GM20000 (cell line): ENCODE results near the gene PRSS33.

Experiments used
- DNase-seq: peaks from one replicate; pipeline ENCODE4 v3.0.0; 2012; ENCODE audit warnings: low spot score
- TF ChIP-seq, protein P1 (sequence below): IDR thresholded peaks from 2 replicates; pipeline ENCODE4 v1.5.1; 2012; ENCODE audit warnings: mild to moderate bottlenecking, control low read depth; ENCODE audit errors: extremely low read depth, missing control alignments

Gene PRSS33

DNA sequence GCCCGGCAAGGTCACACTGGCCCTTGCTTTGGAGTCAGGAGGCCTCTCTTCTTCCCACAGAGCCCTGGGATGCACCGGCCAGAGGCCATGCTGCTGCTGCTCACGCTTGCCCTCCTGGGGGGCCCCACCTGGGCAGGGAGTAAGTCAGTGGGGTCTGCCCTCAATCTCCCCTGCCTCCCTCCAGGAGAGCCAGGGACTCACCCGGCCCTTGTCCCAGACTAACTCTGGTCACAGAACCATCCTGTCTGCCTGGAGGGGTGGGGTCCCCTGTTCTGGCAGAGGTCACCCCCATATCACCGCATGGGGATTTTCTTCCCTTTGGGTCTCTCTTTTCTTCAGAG is 43.0 kb upstream of the PRSS33 start:
- TF ChIP-seq, protein P1, sequence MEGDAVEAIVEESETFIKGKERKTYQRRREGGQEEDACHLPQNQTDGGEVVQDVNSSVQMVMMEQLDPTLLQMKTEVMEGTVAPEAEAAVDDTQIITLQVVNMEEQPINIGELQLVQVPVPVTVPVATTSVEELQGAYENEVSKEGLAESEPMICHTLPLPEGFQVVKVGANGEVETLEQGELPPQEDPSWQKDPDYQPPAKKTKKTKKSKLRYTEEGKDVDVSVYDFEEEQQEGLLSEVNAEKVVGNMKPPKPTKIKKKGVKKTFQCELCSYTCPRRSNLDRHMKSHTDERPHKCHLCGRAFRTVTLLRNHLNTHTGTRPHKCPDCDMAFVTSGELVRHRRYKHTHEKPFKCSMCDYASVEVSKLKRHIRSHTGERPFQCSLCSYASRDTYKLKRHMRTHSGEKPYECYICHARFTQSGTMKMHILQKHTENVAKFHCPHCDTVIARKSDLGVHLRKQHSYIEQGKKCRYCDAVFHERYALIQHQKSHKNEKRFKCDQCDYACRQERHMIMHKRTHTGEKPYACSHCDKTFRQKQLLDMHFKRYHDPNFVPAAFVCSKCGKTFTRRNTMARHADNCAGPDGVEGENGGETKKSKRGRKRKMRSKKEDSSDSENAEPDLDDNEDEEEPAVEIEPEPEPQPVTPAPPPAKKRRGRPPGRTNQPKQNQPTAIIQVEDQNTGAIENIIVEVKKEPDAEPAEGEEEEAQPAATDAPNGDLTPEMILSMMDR, result no peak
- DNase-seq, result no peak

DNA sequence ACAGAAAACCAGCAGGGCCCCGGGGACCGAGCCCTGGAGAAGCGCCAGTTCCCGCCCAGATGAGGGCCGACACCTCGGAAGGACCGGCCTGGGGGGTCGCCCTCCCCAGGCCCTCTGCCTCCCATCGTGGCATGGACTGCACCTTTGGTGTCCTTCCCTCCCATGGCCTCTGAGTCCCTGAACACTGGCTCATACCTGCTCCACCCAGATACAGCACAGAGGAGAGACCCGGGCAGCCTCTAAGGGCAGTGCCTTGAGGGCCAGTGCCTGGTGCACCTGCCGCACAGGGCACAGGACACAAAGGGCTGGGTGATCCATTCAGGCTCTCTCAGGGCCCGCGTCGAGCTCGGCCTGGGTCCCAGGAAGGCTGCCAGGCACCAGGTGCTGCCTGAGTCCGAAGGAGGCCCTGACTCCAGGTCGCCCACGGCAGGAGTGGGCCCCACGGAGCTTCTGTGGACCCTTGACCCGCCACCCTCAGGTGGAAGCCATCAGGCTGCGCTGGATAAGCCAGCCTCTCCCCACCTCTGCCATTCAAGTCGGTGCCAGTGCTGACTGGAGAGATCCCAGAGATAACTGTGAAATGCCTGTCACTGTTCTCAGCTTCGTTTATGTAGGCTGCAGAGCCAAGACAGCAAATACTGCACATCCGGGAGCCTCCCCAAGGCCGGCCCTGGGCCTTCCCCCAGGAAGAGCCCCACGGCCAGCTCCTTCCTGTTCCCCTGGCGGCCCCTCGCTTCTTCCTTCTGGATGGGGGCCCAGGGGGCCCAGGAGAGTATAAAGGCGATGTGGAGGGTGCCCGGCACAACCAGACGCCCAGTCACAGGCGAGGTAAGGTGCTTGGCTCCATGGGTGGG is 42.4 kb upstream of the PRSS33 start, which contains the start of gene ZG16B:
ZG16B (plus strand) TSS at position 803 of the 854 bp plus-strand sequence. CDS start 139 bp downstream, outside the sequence.
- DNase-seq, result no peak
- TF ChIP-seq, protein P1, result no peak

DNA sequence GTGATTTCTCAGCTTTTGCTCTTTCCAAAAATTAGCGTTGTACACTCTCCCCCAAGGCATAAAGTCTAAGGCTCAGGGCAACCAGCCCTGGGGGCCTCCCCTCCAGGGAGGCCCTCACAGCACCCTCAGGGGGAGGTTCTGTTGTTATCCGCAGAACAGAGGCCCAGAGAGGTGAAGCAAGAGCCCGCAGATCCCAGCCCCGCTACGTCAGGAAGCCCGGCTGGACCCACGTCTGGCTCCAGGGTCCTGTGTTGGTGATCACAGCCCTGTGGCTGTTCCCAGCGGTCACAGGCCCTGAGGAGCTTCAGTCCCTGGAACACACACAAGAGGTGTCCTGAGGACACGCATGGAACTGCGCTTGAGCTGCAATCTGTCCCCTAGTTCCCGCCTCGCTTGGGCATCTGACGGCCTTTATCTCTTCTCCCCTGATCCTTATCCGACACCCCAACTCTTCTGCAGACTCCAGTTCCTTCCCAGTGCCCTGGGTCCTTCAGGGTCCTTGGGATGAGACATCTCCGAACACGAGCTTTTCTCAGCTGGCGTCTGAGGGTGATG is 41.6 kb upstream of the PRSS33 start:
- TF ChIP-seq, protein P1, result no peak
- DNase-seq, result no peak

DNA sequence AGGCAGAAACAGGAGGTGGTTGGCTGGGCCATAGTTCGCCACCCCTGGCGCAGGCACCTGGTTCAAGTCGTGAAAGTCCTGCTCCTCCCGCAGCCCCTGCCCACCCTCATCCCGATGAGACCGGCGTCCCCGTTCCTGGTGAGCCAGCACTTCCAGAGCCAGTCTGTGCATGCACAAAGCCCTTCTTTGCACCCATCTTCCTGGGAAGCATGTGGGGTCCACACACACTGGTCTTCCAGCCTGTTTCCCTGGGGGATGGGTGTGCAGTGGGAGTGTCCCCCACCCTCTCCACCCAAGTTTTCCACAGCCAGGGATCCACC is 41.1 kb upstream of the PRSS33 start:
- no peak for DNase-seq
- TF ChIP-seq, protein P1, result no peak

DNA sequence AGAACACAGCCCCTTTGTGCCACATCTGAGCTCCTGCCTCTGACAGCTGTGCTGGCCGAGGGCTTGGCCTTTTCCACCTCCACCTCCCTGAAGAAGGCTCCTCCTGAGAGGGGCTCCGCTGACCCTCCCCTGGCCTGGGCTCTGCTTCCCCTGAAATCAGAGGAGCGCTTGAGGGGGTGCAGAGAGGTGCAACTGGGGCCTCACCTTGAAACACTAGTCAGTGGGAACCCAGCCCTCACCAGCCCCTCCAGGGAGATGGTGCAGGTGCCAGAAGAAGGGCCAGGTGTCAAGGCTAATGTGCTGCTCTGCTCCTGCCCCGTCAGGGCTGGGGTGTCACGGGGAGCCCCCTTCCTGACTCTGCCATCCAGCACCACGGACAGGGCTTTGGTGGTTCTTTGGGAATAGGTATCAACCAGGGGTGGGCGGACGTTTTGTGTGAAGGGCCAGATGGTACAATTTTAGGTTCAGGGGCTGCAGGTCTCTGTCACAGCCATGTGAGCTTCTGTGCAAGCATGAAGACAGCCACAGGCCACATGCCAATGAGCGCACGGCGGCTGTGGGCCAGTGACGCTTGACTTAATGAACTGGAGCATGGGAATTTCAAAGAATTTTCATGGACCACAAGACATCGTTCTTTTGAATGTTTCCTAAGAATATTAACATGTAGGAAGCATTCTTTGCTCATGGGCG is 40.6 kb upstream of the PRSS33 start:
- TF ChIP-seq, protein P1, result no peak
- no peak for DNase-seq

DNA sequence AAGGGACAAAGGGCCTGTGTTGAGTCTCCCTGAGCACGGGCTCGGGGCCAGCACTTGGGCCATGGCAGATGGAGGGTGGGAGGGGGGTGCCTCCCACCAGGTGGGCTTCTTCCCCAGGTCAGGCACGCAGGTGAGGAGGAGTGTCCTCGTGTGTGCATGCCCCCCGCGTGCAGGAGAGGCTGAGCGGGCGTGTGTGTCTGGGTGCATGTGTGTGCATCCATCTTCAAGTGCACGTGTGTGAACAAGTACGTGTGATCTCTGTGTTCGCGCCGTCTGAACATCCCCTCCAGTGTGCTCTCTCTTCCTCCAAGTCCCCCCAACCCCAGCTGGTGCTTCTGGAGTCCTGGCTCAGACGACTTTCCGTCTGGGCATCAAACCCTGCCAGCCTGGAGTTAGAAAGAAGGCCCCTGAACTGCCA is 40.0 kb upstream of the PRSS33 start:
- no peak for DNase-seq
- TF ChIP-seq, protein P1, result no peak
